ENCODE data around the gene EPHB2. TPM values are rescaled to one million over a fixed set of nuclear protein-coding genes. Genes with fewer than 3 reads are reported as not detected.

EPHB2 gene
- total and polyA plus RNA-seq, 2 of the 8 experiments (the other 6 are each of a cell fraction or from before 2014, with no cell fraction given) = 15.8 to 17.2 TPM

DNA sequence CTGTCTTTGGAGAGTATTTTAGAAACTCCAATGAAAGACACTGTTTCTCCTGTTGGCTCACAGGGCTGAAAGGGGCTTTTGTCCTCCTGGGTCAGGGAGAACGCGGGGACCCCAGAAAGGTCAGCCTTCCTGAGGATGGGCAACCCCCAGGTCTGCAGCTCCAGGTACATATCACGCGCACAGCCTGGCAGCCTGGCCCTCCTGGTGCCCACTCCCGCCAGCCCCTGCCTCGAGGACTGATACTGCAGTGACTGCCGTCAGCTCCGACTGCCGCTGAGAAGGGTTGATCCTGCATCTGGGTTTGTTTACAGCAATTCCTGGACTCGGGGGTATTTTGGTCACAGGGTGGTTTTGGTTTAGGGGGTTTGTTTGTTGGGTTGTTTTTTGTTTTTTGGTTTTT is 203.5 kb downstream of the EPHB2 start (continued):
- TF ChIP-seq RFX5 (IDR thresholded peaks at IDR 0.05; ENCODE audit: borderline replicate concordance, low read depth, low read length) = no peak
- no peak for TF ChIP-seq CBX8 (IDR thresholded peaks at IDR 0.05; ENCODE audit: borderline replicate concordance, low read depth, low read length)
- TF ChIP-seq, protein P1, sequence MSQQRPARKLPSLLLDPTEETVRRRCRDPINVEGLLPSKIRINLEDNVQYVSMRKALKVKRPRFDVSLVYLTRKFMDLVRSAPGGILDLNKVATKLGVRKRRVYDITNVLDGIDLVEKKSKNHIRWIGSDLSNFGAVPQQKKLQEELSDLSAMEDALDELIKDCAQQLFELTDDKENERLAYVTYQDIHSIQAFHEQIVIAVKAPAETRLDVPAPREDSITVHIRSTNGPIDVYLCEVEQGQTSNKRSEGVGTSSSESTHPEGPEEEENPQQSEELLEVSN (IDR thresholded peaks at IDR 0.05) = no peak
- TF ChIP-seq RAD21 (IDR thresholded peaks at IDR 0.05 in 1 of 2, conservative IDR thresholded peaks at IDR 0.05 in 1 of 2; ENCODE audit: low read depth in 2 of 2, low read length in 2 of 2) = no peak
- TF ChIP-seq PHF8 (conservative IDR thresholded peaks at IDR 0.05; ENCODE audit: low read depth, low read length) = no peak
